ENCODE results near the gene CORO6.

The CORO6 gene

DNA sequence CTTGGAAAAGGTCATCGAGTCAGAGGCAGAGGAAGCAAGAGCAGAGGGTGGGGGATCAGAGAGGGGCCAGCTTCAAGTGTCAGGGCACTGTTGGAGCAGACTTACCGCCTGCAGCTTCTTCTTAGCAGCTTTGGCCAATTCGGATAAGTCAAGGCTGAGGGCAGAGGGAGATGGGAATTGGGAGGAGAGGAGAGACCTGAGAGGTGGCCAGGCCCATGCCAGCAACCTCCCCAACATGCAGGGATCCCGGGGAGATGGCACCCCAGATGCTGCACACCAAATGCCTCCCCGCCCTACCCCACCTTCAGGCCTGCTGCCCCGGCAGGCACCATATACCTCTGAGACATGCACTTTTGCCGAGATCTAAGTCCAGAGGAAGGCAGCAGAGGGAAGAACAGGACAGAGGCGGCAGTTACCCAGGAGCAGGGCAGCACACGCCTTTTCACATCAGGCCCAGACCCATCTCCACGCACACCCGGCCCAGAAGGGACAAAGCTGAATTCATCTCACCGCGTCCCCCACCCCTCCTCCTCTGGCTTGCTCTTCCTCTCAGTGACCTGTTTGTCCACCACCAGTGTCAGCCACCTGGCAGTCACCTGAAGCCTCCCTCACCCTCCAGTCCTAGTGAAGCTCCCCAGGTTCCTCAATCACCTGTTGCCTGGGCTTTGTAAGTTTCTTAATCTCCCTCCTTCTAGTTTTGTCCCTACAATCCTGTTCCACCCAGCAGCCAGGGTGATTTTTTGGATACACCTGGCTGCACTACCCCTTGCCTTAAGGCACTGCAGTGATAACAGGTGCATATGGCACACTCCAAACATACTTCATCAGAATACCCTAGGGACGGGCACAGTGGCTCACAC is 43.9 kb downstream of the CORO6 start:
- DNase-seq (ENCODE audit: low read depth, low spot score): no peak

DNA sequence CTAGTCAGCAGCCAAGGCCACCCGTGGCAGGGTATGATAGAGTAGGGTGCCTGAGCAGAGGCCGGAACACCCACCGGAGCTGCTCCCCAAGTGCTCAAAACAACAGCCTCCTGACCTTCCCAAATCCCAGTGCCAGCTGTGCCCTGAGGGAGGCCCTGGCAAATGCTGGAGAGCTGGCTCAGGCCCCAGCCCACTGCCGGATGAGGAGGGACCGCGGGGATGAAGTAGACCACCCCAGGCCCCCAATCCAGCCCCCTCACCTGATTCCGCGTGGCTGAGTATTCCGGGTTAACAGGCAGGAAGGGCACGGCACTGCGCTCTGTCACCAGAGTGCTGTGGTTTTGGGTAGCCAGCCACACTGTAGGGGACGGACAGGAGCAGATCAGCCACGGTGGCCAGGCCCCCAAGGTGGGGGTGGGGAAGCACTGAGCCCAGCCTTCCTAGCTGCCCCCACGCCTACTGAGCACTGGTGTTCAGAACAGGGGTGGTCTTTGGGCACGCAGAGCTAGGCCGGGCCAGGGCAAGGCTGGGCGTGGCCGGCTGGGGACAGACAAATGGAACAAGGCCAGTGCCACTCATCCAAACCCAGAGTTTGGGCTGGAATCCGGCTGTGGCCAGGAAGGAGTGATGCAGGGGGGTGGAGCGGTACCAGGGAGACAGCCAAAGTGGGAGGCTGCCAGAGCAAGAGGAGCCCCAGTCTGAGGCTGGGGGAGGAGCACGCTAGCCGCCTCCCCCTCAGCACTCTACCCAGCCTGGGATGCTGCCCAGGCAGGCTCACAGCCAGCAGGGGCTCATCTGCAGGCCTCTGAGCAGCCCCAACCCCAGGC is 45.1 kb downstream of the CORO6 start:
- no peak for DNase-seq (ENCODE audit: low read depth, low spot score)

DNA sequence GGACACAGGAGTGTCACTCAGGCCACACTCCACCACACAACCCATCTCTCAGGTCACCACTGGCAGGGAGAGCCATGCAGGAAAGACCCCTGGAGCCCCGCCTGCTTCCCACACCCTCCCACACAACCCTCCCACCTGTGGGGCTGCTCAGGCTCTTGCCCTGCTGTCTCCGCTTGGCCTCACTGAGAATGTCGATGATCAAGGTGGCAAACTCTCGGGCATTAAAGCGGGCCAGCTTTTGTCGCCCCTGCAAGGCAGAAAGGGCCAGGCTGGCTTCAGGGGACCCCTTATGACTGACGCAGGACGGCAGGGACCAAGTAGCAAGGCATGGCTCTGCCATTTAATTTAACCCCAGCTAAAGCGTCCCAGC is 45.7 kb downstream of the CORO6 start:
- DNase-seq (ENCODE audit: low read depth, low spot score): no peak

DNA sequence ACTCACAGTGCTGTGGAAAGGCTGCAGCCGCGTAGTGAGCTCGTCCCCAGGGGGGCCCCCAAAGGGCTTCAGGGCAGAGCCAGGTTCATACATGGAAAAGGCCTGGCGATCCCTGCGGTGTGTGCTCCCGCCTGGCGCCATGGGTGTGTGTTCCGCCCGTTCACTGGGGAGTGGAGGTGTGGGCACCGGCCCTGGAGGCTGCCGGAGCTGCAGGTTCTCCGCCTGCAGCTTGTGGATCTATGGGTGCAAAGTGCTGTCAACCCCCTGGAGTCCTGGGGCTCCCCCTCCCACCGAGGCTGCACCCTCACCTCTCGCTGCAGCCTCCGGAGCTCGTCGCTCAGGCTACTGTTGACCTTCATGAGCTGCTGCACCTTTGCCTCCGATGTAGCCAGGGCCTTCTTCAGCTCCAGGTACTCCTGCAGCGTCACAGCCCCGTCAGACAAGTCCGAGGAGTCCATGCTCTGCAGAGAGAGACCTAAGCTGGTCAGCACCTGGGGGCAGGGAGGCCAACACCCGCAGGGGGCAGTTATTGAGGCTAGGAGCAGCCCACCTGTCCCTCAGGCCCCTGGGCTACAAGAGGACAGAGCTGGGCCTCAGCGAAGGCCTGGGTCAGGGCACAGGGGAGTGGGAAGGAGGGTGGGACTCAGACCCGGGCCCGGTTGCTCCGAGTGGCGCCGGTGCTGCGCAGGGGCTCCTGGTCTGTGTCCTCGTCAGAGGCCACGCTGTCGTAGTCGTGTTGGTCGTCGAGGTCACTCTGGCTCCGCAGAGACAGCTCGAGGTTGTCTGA is 46.3 kb downstream of the CORO6 start:
- DNase-seq (ENCODE audit: low read depth, low spot score): no peak

DNA sequence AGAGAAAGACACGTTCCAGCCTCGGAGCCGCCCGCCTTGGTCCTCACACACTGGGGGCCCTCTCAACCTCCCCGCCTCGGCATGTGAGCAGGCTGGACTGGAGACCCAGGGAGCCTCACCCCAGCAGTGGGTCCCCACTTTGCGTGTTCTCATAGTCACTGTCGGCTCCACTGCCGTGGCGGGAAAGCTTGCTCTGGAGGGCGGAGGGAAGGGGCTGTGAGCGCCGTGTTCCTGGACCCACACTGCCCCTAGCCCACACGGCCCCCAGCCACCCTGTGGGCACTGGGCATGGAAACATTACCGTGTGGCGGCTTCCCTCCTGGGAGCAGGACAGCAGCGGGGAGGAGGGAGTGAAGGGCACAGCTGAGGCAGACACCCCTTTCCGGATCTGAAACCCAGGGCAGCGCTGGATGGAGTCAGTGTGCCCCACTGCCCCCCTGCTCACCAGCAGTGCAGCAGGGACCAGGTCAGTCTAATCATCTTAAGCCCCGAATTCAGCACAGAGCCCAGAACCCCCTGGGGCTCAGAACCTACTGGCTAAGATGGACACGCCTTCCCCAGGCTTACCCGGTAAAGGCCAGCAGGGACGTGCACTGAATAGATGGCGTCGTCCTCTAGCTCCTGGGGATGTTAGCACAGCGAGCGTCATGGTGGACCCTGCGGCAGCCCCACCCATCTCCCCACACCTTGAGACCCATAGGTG is 47.0 kb downstream of the CORO6 start:
- DNase-seq (ENCODE audit: low read depth, low spot score): no peak

DNA sequence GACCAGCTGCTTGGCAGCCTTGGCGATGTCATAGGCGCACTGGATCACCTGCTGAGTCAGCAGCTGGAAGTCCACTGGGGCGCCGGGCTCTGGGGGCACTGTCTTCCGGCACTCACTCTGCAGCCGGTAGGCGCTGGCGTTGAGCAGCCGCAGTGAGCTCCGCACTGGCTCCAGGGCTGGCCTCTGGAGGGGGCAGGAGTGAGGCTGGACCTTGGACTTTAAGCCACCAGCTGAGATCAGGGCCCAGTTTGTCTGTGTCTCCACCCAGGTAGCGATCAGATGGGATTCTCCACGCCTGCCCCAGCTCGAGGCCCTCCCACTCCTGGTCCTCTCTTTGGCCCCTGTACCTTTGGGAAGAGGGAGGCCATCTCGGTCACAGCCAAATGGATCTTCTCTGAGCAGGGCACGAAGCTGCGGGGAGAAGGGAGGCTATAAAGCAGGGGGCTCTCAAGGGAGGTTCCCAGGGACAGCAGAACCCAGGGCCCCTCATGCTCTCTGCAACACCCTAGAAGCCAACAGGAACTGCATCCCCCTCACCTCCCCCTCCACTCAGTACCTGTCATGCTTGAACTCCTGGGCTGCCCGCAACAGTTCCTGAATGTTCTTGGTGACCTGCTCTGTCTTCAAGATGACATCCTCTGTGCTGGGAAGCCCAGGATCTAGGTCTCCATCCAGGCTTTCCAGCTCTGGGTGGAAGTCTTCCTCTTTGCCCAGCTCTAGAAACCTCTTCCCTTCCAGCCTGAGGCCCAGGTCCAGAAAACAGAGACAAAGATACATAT is 47.8 kb downstream of the CORO6 start:
- no peak for DNase-seq (ENCODE audit: low read depth, low spot score)

DNA sequence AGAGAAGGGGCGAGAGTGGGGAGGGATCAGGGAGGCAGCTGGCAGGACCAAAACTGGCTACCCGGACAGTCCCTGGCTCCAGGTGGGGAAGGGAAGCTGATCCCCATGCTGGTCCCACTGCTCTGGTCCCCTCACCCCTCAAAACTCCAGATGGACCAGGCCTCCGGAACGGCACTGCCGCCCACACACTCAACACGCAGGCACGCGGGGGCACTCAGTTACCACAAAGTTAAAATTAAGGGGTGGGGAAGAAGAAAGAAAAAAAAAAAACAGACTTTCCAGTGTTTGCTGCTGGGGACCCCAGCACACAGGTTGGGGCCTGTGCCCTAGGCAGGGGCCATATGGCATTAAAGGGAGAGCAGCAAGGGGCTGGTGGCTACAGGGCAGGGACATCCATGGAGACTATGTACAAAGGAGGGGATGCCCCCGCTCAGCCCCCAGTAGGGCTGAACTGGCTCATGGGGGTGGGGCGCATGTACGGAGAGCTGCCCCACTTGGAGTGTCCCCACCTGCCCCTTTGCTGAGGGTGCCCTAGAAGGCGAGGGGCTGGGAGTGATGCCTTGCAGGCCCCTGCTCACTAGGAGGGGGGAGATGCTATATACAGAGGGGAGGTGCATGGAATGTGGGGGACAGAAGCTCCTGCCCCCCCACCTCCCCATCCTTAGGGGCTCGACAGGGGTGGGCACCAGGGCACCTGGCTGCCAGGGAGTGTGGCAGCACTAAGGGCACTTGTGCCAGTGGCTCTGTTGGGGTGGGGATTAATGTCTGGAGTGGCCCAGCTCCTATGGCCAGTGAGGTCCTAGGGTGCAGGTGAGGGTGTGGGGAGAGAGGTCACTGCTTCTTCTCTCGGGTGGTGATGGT is 48.6 kb downstream of the CORO6 start:
- no peak for DNase-seq (ENCODE audit: low read depth, low spot score)

DNA sequence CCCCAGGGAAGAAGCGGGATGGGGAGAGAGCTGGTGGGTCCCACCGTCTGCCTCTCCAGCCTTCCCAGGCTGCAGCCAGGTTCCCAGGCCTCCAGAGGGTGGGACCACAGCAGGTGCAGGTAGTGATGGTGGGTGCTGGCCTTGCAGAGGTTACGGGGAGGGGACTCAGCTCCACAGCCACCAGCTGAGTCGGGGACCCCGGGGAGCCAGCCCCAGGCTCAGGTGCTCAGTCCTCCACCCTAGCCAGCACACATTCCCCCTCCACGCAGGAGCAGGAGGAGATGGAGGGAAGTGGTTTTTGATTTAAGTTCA is 49.2 kb downstream of the CORO6 start:
- no peak for DNase-seq (ENCODE audit: low read depth, low spot score)

DNA sequence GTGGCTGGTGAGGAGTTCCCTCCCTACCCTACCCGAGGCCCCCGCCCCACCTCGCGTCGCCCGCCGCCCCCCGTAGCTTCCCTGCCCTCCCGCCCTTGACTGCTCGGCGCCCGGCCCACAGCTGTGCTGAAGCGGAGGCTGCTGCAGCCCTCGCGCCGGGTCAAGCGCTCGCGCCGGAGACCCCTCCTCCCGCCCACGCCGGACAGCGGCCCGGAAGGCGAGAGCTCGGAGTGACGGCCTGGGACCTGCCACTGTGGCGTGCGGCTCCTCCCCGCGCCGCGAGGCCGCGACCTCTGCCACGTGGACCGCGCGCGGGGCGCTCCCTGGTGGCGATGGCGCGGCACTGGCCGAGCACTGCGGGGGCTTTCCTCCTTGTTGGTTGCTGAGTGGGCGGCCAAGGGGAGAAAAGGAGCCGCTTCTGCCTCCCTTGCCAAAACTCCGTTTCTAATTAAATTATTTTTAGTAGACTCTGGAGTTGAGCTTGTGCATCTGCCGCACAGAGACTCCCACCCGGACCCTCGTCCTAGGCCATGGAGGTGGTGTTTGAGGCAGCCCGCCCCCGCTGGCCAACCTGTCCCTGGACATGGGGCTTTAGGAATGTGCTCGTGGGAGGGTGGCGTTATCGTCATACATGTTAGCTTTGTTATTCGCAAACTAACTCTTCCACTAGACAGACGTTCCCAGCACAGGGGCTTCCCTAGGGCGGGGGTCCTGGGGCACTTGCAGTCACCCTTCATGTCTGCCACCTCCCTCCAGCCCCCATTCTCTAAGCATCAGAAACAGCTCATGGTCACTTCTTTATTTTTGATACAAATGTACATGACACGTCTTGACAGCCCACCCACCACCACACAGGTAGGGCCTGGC is 49.8 kb downstream of the CORO6 start:
- no peak for DNase-seq (ENCODE audit: low read depth, low spot score)

DNA sequence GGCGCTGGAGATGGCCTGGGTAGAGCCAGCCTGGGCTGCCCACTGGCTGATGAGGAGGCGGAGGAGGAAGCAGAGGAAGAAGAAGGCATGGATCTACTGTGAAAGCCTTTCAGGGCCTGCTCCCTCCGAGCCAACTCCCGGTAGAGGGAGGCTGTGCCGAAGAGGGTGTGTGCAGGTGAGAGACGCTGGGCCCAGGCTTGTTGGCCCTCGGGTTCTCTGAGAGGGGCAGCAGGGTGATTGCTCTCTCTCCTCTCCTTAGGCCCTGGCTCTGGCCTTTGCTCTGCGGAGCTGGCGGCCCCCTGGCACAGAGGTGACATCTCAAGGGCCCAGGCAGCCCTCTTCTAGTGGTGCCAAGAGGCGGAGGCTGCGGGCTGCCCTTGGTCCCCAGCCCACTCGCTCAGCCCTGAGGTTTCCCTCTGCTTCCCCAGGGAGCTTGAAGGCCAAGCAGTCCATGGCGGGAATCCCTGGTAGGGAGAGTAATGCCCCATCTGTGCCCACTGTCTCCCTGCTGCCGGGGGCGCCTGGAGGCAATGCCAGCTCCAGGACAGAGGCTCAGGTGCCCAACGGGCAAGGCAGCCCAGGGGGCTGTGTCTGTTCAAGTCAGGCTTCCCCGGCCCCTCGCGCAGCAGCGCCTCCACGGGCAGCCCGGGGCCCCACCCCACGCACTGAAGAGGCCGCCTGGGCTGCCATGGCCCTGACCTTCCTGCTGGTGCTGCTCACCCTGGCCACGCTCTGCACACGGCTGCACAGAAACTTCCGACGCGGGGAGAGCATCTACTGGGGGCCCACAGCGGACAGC is 50.6 kb downstream of the CORO6 start:
- no peak for DNase-seq (ENCODE audit: low read depth, low spot score)

DNA sequence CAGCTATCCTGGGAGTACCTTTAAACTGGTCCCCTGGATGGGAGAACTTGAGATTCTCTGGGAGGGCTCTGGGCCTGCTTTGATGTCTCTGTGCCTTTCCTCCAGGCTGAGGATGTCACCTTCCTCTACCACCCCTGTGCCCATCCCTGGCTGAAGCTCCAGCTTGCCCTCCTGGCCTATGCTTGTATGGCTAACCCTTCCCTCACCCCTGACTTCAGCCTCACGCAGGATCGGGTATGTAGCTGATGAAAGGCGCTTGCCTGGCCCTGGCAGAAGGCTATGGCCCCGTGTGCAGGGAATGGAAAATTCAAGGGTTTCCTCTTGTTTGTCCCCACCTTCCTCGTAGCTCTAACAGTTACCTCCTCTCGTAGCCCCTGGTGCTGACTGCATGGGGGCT is 51.2 kb downstream of the CORO6 start:
- DNase-seq (ENCODE audit: low read depth, low spot score): no peak

DNA sequence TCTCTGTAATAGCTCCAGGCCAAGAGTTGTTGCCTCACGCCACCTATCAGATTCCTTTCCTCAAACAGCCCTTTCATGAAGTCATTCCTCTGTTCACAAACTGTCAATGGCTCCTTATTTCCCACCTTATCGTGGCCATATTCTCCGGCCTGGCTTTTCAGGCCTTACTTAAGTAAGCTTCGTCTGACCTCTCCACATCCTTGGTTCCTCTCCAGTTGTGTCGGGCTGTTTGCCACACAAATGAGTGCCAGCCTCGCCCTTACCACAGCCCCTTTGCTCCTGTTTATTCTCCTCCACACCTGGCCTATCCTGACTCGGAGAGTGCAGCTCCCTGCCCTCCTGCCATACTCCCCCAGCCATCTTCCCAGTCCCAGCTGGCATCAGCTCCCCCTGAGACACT is 52.2 kb downstream of the CORO6 start:
- DNase-seq (ENCODE audit: low read depth, low spot score): no peak

DNA sequence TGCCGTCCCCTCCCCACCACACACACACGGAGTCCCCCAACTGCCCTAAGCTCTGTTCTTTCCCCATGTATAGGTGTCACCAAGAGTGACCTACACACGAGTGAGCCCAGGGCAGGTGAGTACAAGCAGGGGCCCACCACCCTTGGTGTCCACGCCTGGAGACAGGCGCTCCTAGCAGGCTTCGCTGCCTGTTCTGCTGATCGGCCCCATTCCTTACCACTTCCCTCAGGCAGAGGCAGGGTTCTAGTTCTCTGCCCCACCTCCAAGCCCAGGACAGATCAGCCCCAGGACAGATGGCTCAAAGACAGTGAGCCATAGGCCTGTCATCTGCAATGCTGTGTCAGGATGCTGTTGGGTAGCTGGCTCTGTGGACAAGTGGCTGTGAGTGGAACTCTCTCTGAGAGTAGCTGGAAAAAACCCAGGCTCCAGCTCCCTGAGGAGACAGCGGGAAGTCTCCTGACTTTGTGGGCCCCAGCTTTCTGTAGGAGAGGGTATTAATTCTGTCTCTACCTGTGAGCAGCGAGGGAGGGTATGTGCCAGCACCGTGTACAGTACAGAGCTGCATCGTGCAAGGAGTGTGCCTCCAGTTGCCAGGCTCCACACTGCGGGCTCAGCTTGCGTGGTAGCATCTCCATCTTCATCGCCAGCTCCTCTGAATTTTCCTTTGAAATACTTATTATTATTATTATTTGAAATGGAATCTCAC is 53.3 kb downstream of the CORO6 start:
- DNase-seq (ENCODE audit: low read depth, low spot score): no peak

DNA sequence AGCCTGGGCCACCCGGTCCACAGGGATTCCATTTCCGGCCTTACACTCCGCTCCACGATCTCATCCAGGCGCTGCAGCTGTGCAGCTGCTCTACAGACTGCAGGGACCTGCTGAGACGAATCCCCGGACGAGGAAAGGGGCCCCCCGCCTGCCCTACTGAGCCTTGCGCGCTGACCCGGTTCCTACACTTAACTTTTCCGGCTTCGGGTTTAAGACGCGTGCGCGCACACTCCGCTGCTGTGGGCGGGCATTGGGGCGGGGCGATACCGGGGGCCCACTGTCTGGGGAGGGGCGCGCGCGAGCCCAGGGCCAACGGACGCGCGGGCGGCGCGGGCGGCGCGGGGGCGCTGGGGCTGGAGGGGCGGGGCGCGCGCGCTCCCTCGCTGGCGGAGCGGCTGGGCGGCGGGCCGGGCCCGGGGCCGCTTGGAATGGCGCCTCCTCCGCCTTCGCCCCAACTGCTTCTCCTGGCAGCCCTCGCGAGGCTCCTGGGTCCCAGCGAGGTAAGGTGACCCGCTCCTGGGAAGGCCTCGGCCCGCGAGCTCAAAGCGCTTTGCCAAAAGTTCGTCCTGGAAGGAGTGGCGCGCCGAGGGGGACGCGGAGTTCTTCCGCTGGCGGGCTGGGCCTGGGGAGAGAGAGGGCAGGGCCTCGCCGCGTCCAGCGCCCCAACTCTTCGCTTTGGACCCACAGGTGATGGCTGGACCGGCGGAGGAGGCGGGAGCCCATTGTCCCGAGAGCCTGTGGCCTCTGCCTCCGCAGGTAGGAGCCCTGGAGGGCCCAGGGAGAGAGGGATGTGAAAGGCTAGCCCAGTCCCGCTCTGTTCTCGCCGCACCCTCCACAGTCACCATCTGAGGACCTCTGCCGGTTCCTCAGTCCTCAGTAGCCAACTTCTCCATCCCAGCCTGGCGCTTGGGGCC is 54.1 kb downstream of the CORO6 start, which contains the start of gene TP53I13:
TP53I13 (plus strand) TSS at position 371 of the 914 bp plus-strand sequence; CDS start at position 429, 58 bp downstream.
- DNase-seq (ENCODE audit: low read depth, low spot score): no peak

DNA sequence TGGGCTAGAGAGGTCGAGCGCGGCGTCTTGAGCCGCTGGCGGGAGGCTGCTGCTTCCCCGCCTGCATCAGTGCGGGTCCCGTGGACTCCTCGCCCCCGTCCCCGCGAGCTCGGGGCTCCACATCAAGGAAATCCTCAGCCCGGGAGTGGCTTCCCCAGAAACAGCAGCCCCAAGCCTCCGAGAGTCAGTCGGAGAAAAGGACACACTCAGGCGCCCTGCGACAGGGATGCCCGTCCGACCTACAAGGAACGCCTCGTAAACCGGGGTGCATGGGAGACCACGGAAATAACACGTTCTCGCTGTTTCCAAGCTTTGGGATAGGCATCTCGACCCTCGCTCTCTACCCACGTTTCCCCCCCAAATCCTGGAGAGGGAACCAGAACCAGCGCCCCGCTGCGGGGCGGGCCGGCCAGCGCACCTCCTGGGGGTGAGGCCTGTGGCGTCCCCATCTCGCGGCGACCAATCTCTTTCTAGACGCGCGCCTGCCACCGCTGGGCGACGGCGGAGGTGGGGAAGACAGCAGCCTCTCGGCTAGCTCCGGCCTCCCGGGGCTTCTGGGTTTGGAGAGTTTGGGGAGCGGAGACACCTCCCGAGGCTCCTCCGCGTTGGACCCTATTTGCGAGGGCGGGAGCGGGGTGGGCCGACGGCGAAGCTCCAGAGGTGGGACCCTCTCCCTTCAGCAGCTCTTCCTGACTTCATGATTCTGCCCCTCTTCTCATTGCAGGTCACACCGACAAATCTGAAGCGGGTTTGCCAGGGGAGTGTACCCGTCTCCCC is 55.0 kb downstream of the CORO6 start:
- DNase-seq (ENCODE audit: low read depth, low spot score): no peak

DNA sequence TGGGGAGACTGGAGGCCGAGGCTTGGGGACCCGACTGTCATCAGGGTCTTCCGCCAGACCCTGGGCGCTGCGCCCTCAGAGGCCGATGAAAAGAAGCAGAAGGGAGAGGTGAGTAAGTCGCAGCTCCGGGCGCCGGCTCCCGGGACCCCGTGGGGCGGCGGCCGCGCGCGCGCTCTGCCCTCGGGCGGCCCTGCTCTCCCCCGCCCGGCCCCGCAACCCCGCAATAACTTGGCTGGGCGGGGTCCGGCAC is 55.5 kb downstream of the CORO6 start:
- no peak for DNase-seq (ENCODE audit: low read depth, low spot score)
